ENCODE measurements around the gene CELA3B. TPM values are rescaled to one million over a fixed set of nuclear protein-coding genes. Genes with fewer than 3 reads are reported as not detected.
A peak's percentile ranks its signal among the peaks of the same experiment; 100 is the strongest.
"Not testable (repeated sequence)": the region's sequence is repeated elsewhere in the genome, so short reads cannot be mapped to it uniquely, and the experiment has no call there.

Gene CELA3B
- not detected for total RNA-seq

GRCh38 chr1:21976703-21977239 lies at the start of gene CELA3B:
TSS of gene CELA3B (plus strand) at chr1:21977022. CDS start at chr1:21977040, 18 bp downstream.
- CTCF ChIA-PET; ATAC-seq; H3K36me3 Mint-ChIP-seq (ENCODE audit: low read depth); DNase-seq; POLR2A ChIA-PET; H3K9me3 Mint-ChIP-seq (ENCODE audit: low read depth); H3K4me1 Mint-ChIP-seq; intact Hi-C loops (cut with DNase I, micrococcal nuclease); H3K27me3 Mint-ChIP-seq; H3K27ac Mint-ChIP-seq; H3K4me3 Mint-ChIP-seq: not testable (repeated sequence)

GRCh38 chr1:21927533-21928237 lies 49.1 kb upstream of the CELA3B start:
- no peaks in the 10 kb centered on the region for H3K27me3 Mint-ChIP-seq
- ChIA-PET CTCF (no interaction called here), POLR2A (no interaction called here)
- H3K4me3 Mint-ChIP-seq = no peak overlapping the region
- DNase-seq = no peak
- intact Hi-C loops (cut with DNase I, micrococcal nuclease) = no loop called here
- H3K36me3 Mint-ChIP-seq (ENCODE audit: low read depth) = no peaks in the 10 kb centered on the region
- no peak overlapping the region for H3K27ac Mint-ChIP-seq
- no peaks in the 10 kb centered on the region for H3K4me1 Mint-ChIP-seq
- ATAC-seq = no peak
- no peaks in the 10 kb centered on the region for H3K9me3 Mint-ChIP-seq (ENCODE audit: low read depth)

GRCh38 chr1:21930080-21930571 lies 46.7 kb upstream of the CELA3B start:
- Mint-ChIP-seq H3K36me3 (ENCODE audit: low read depth) (no peaks in the 10 kb centered on the region), H3K4me3 (no peak overlapping the region), H3K4me1 (peaks cover 6% of the 10 kb centered on the region), H3K27ac (no peak overlapping the region), H3K27me3 (no peaks in the 10 kb centered on the region), H3K9me3 (ENCODE audit: low read depth) (no peaks in the 10 kb centered on the region)
- ChIA-PET CTCF (interaction anchor here (0.6 kb wide), 1 partner anchor 1706 kb away, joined by 3 read pairs; no protein-coding TSS in a partner anchor), POLR2A (no interaction called here)
- ATAC-seq = no peak
- intact Hi-C loops (cut with DNase I, micrococcal nuclease) = no loop called here
- no peak for DNase-seq

- H3K27ac Mint-ChIP-seq = no peak overlapping the region
Measured at GRCh38 chr1:21930629-21931170, 46.1 kb upstream of the CELA3B start.

GRCh38 chr1:21931171-21932093 lies 45.4 kb upstream of the CELA3B start:
- POLR2A ChIA-PET = no interaction called here
- Mint-ChIP-seq H3K27ac (no peak overlapping the region), H3K9me3 (ENCODE audit: low read depth) (no peaks in the 10 kb centered on the region), H3K4me1 (peaks cover 13% of the 10 kb centered on the region), H3K4me3 (no peak overlapping the region), H3K27me3 (peaks cover 4% of the 10 kb centered on the region), H3K36me3 (ENCODE audit: low read depth) (no peaks in the 10 kb centered on the region)
- CTCF ChIA-PET = interaction anchor here (0.8 kb wide), 1 partner anchor 202 kb away, joined by 3 read pairs; no protein-coding TSS in a partner anchor
- ATAC-seq = no peak
- intact Hi-C loops (cut with DNase I, micrococcal nuclease) = no loop called here
- no peak for DNase-seq

More at GRCh38 chr1:21930629-21931170, 46.1 kb upstream of the CELA3B start:
- CTCF ChIA-PET = interaction anchor here (0.8 kb wide), 1 partner anchor 203 kb away, joined by 3 read pairs; no protein-coding TSS in a partner anchor
- Mint-ChIP-seq H3K4me1 (peaks cover 10% of the 10 kb centered on the region), H3K9me3 (ENCODE audit: low read depth) (no peaks in the 10 kb centered on the region), H3K36me3 (ENCODE audit: low read depth) (no peaks in the 10 kb centered on the region), H3K27me3 (peaks cover 4% of the 10 kb centered on the region), H3K4me3 (no peak overlapping the region)
- DNase-seq (no peak), ATAC-seq (no peak)
- POLR2A ChIA-PET = no interaction called here
- intact Hi-C loops (cut with DNase I, micrococcal nuclease) = no loop called here

- ATAC-seq (no peak), DNase-seq (no peak)
- no peaks in the 10 kb centered on the region for H3K36me3 Mint-ChIP-seq (ENCODE audit: low read depth)
- H3K27ac Mint-ChIP-seq = no peak overlapping the region
- no peaks in the 10 kb centered on the region for H3K9me3 Mint-ChIP-seq (ENCODE audit: low read depth)
- H3K4me1 Mint-ChIP-seq = peaks cover 15% of the 10 kb centered on the region
- H3K27me3 Mint-ChIP-seq = peaks cover 4% of the 10 kb centered on the region
- POLR2A ChIA-PET = no interaction called here
- intact Hi-C loops (cut with DNase I, micrococcal nuclease) = no loop called here
- no peak overlapping the region for H3K4me3 Mint-ChIP-seq
- CTCF ChIA-PET = no interaction called here
Measured at GRCh38 chr1:21932127-21932526, 44.7 kb upstream of the CELA3B start.

- peak; percentile 33 for DNase-seq
- CTCF ChIA-PET = interaction anchor here (0.6 to 1.0 kb wide), 3 partner anchors 14 to 1915 kb away, joined by 3 read pairs; no protein-coding TSS in a partner anchor
- H3K4me3 Mint-ChIP-seq = no peak overlapping the region
Measured at GRCh38 chr1:21933397-21934248, 43.2 kb upstream of the CELA3B start.

GRCh38 chr1:21935393-21935804 lies 41.4 kb upstream of the CELA3B start:
- POLR2A ChIA-PET = no interaction called here
- peaks cover 10% of the 10 kb centered on the region for H3K27me3 Mint-ChIP-seq
- intact Hi-C loops (cut with DNase I, micrococcal nuclease) = loop anchor here in 1 of 2 experiments (5.0 kb wide), 1 partner anchor 1148 kb away; the partner anchor contains the start of gene HP1BP3

More at GRCh38 chr1:21933397-21934248, 43.2 kb upstream of the CELA3B start:
- Mint-ChIP-seq H3K27me3 (peaks cover 9% of the 10 kb centered on the region), H3K27ac (no peak overlapping the region), H3K9me3 (ENCODE audit: low read depth) (no peaks in the 10 kb centered on the region), H3K36me3 (ENCODE audit: low read depth) (no peaks in the 10 kb centered on the region), H3K4me1 (peaks cover 20% of the 10 kb centered on the region)
- intact Hi-C loops (cut with DNase I, micrococcal nuclease) = no loop called here
- POLR2A ChIA-PET = no interaction called here
- no peak for ATAC-seq

GRCh38 chr1:21935891-21936365 lies 40.9 kb upstream of the CELA3B start:
- ChIA-PET POLR2A (no interaction called here), CTCF (interaction anchor here (0.7 to 1.0 kb wide), 3 partner anchors 9 to 358 kb away, joined by 3 to 5 read pairs (median 4); no protein-coding TSS in a partner anchor)
- H3K27me3 Mint-ChIP-seq = peaks cover 10% of the 10 kb centered on the region
- DNase-seq (no peak), ATAC-seq (no peak)
- peaks cover 20% of the 10 kb centered on the region for H3K4me1 Mint-ChIP-seq
- no peaks in the 10 kb centered on the region for H3K9me3 Mint-ChIP-seq (ENCODE audit: low read depth)
- intact Hi-C loops (cut with DNase I, micrococcal nuclease) = loop anchor here in 1 of 2 experiments (5.0 kb wide), 1 partner anchor 1149 kb away; the partner anchor contains the start of gene HP1BP3
- no peak overlapping the region for H3K27ac Mint-ChIP-seq
- H3K36me3 Mint-ChIP-seq (ENCODE audit: low read depth) = no peaks in the 10 kb centered on the region
- H3K4me3 Mint-ChIP-seq = peak overlapping the region; percentile 70

More at GRCh38 chr1:21935393-21935804, 41.4 kb upstream of the CELA3B start:
- Mint-ChIP-seq H3K36me3 (ENCODE audit: low read depth) (no peaks in the 10 kb centered on the region), H3K27ac (no peak overlapping the region), H3K4me1 (peaks cover 20% of the 10 kb centered on the region), H3K4me3 (peak overlapping the region; percentile 70), H3K9me3 (ENCODE audit: low read depth) (no peaks in the 10 kb centered on the region)
- no peak for ATAC-seq
- DNase-seq = no peak
- CTCF ChIA-PET = interaction anchor here (1.0 kb wide), 3 partner anchors 10 to 24 kb away, joined by 3 to 5 read pairs (median 3); no protein-coding TSS in a partner anchor

- Mint-ChIP-seq H3K27ac (peak overlapping the region; percentile 33), H3K4me3 (peak overlapping the region; percentile 70), H3K27me3 (peaks cover 10% of the 10 kb centered on the region), H3K9me3 (ENCODE audit: low read depth) (no peaks in the 10 kb centered on the region), H3K4me1 (peaks cover 20% of the 10 kb centered on the region), H3K36me3 (ENCODE audit: low read depth) (no peaks in the 10 kb centered on the region)
- ChIA-PET CTCF (interaction anchor here (0.7 to 1.0 kb wide), 3 partner anchors 8 to 357 kb away, joined by 3 to 5 read pairs (median 4); no protein-coding TSS in a partner anchor), POLR2A (no interaction called here)
- intact Hi-C loops (cut with DNase I, micrococcal nuclease) = loop anchor here in 1 of 2 experiments (1.0 to 5.0 kb wide), 2 partner anchors 153 to 1149 kb away; partner anchors contain the start of genes HP1BP3 and USP48
- DNase-seq (peak; percentile 48), ATAC-seq (peak; percentile 45)
Measured at GRCh38 chr1:21936366-21937031, 40.3 kb upstream of the CELA3B start.

All from activated CD4-positive, alpha-beta T cell treated with anti-CD3 and anti-CD28 coated beads for 36 hours (primary cell).